Hepatocyte (in vitro differentiated cells): ENCODE data around the gene FTSJ1.

Experiments
- CTCF ChIP-seq: fragments of 200-600 bp; sonication (generic); IDR thresholded peaks from 2 replicates; pipeline ENCODE4 v1.5.1; 2016; ENCODE audit warnings: antibody characterized with exemption, mild to moderate bottlenecking; ENCODE audit not compliant: poor library complexity
- EZH2 ChIP-seq: fragments of 200-600 bp; sonication (generic); IDR thresholded peaks from 2 replicates; pipeline ENCODE4 v1.6.1; 2016; ENCODE audit warnings: antibody characterized with exemption, mild to moderate bottlenecking, borderline replicate concordance

GRCh38 chrX:48492293-48492910 lies 16.4 kb downstream of the FTSJ1 start:
- no peak for TF ChIP-seq CTCF
- TF ChIP-seq EZH2 = no peak
